Measurements from ENCODE around the gene STIM2.

DNA sequence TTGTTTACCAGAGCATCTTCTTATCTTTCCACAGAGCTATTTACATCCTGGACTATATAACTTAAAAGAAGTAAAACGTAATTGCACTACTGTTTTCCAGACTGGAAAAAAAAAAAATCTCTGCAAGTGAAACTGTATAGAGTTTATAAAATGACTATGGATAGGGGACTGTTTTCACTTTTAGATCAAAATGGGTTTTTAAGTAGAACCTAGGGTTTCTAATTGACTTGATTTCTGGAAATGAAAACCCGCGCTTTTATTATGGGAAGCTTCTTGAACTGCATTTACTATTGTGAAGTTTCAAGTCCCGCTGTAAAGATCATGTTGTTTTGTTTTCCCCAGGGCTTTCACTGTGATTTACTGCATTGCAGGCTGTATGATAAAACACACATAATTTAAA lies 162.7 kb downstream of the STIM2 start:
- TF ChIP-seq, protein P1, sequence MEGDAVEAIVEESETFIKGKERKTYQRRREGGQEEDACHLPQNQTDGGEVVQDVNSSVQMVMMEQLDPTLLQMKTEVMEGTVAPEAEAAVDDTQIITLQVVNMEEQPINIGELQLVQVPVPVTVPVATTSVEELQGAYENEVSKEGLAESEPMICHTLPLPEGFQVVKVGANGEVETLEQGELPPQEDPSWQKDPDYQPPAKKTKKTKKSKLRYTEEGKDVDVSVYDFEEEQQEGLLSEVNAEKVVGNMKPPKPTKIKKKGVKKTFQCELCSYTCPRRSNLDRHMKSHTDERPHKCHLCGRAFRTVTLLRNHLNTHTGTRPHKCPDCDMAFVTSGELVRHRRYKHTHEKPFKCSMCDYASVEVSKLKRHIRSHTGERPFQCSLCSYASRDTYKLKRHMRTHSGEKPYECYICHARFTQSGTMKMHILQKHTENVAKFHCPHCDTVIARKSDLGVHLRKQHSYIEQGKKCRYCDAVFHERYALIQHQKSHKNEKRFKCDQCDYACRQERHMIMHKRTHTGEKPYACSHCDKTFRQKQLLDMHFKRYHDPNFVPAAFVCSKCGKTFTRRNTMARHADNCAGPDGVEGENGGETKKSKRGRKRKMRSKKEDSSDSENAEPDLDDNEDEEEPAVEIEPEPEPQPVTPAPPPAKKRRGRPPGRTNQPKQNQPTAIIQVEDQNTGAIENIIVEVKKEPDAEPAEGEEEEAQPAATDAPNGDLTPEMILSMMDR (IDR thresholded peaks at IDR 0.05) = no peak
- TF ChIP-seq POLR2A (IDR thresholded peaks at IDR 0.05; ENCODE audit: low read depth) (no peak), EP300 (IDR thresholded peaks at IDR 0.05) (no peak), POLR2AphosphoS5 (IDR thresholded peaks at IDR 0.05) (no peak)

Measured in esophagus muscularis mucosa (tissue), 4 donors.